Limb (tissue), 2 donors: ENCODE data around the gene JSRP1.

Experiments used
- DNase-seq, 2 donors: peaks; one replicate each; pipeline ENCODE4 v3.0.0-alpha.2; 2016; ENCODE audit errors: extremely low spot score in 2 of 2

The JSRP1 gene

GRCh38 chr19:2232286-2233151 is 23.7 kb downstream of the JSRP1 start:
- no peak for DNase-seq

GRCh38 chr19:2231621-2232221 is 24.5 kb downstream of the JSRP1 start:
- no peak for DNase-seq

GRCh38 chr19:2230807-2231533 is 25.2 kb downstream of the JSRP1 start:
- no peak for DNase-seq

- no peak for DNase-seq
These were observed 26.1 kb downstream of the JSRP1 start for GRCh38 chr19:2230033-2230531.

- DNase-seq = no peak
These were observed 26.8 kb downstream of the JSRP1 start for GRCh38 chr19:2229103-2230032.

- DNase-seq = no peak
These were observed 27.8 kb downstream of the JSRP1 start for GRCh38 chr19:2228157-2229030.

- DNase-seq = no peak
These were observed 28.6 kb downstream of the JSRP1 start for GRCh38 chr19:2227415-2228156.

- DNase-seq = no peak
These were observed 29.3 kb downstream of the JSRP1 start for GRCh38 chr19:2226840-2227360.

- no peak for DNase-seq
These were observed 30.0 kb downstream of the JSRP1 start for GRCh38 chr19:2226051-2226839.

- no peak for DNase-seq
These were observed 30.7 kb downstream of the JSRP1 start for GRCh38 chr19:2225415-2226050.

- no peak for DNase-seq
These were observed 31.4 kb downstream of the JSRP1 start for GRCh38 chr19:2224754-2225349.

- no peak for DNase-seq
These were observed 32.3 kb downstream of the JSRP1 start for GRCh38 chr19:2223959-2224358.

GRCh38 chr19:2223391-2223790 is 32.8 kb downstream of the JSRP1 start:
- DNase-seq = no peak

- DNase-seq = no peak
These were observed 34.3 kb downstream of the JSRP1 start for GRCh38 chr19:2221918-2222317.

GRCh38 chr19:2221250-2221831 is 34.9 kb downstream of the JSRP1 start:
- no peak for DNase-seq

GRCh38 chr19:2219726-2220125 is 36.5 kb downstream of the JSRP1 start:
- DNase-seq = no peak

GRCh38 chr19:2217591-2217990 is 38.6 kb downstream of the JSRP1 start:
- DNase-seq = no peak
